ENCODE measurements around the gene TDRD12.
"Not testable (repeated sequence)": the region's sequence is repeated elsewhere in the genome, so short reads cannot be mapped to it uniquely, and the experiment has no call there.

Gene TDRD12

GRCh38 chr19:32765365-32765764 is 45.8 kb downstream of the TDRD12 start:
- H2BK120ac ChIP-seq (ENCODE audit: low read depth, low read length); H3K9ac ChIP-seq (ENCODE audit: low read length); DNase-seq; H3K79me1 ChIP-seq (replicated peaks; ENCODE audit: low read length, poor library complexity, severe bottlenecking); H2BK15ac ChIP-seq (ENCODE audit: low read depth, poor library complexity, severe bottlenecking); H3K4me2 ChIP-seq (ENCODE audit: low read length, poor library complexity, severe bottlenecking); H3K4me1 ChIP-seq (ENCODE audit: control insufficient read depth, insufficient read depth, low read depth, low read length); H3K27me3 ChIP-seq (ENCODE audit: control insufficient read depth in 1 of 2, insufficient read depth in 1 of 2, low read length in 2 of 2); H3K36me3 ChIP-seq (ENCODE audit: control insufficient read depth in 1 of 2, insufficient read depth in 2 of 2, low read depth in 1 of 2, low read length in 2 of 2); H4K91ac ChIP-seq (ENCODE audit: low read length); H2BK5ac ChIP-seq (ENCODE audit: low read depth, low read length, poor library complexity, severe bottlenecking); H3K9me3 ChIP-seq (ENCODE audit: control insufficient read depth, low read length); H2AFZ ChIP-seq (ENCODE audit: low read depth, low read length); H3K23ac ChIP-seq (ENCODE audit: low read length in 2 of 2); H2BK12ac ChIP-seq (ENCODE audit: low read length in 2 of 2); H3K27ac ChIP-seq (ENCODE audit: low read length, poor library complexity, severe bottlenecking); H4K8ac ChIP-seq (ENCODE audit: low read length); H3K18ac ChIP-seq (ENCODE audit: low read depth in 1 of 2, low read length in 2 of 2); H2AK5ac ChIP-seq (ENCODE audit: low read length, severe bottlenecking); H3K4ac ChIP-seq (ENCODE audit: low read depth in 1 of 2, low read length in 2 of 2); H3K4me3 ChIP-seq (ENCODE audit: insufficient read depth in 1 of 2, low read depth in 1 of 2, low read length in 2 of 2); H3K14ac ChIP-seq (ENCODE audit: low read length in 2 of 2): not testable (repeated sequence)
- WGBS: 100% methylated on average over 1 of the region's 5 CpGs

GRCh38 chr19:32767951-32768679 is 48.5 kb downstream of the TDRD12 start:
- DNase-seq: no peak
- H3K18ac ChIP-seq (ENCODE audit: low read depth in 1 of 2, low read length in 2 of 2): no peak overlapping the region
- peaks cover 0 to 5% of the 10 kb centered on the region in 2 experiments for H3K27me3 ChIP-seq (ENCODE audit: control insufficient read depth in 1 of 2, insufficient read depth in 1 of 2, low read length in 2 of 2)
- no peak overlapping the region for H3K14ac ChIP-seq (ENCODE audit: low read length in 2 of 2)
- no peak overlapping the region for H2BK120ac ChIP-seq (ENCODE audit: low read depth, low read length)
- WGBS: 85% methylated on average over 6 of the region's 6 CpGs
- no peak overlapping the region for H3K4me3 ChIP-seq (ENCODE audit: insufficient read depth in 1 of 2, low read depth in 1 of 2, low read length in 2 of 2)
- H4K8ac ChIP-seq (ENCODE audit: low read length): no peak overlapping the region
- no peak overlapping the region for H3K23ac ChIP-seq (ENCODE audit: low read length in 2 of 2)
- no peak overlapping the region for H3K4ac ChIP-seq (ENCODE audit: low read depth in 1 of 2, low read length in 2 of 2)
- H3K79me1 ChIP-seq (replicated peaks; ENCODE audit: low read length, poor library complexity, severe bottlenecking): no peaks in the 10 kb centered on the region
- no peak overlapping the region for H3K4me2 ChIP-seq (ENCODE audit: low read length, poor library complexity, severe bottlenecking)
- no peak overlapping the region for H3K9ac ChIP-seq (ENCODE audit: low read length)
- no peaks in the 10 kb centered on the region for H3K4me1 ChIP-seq (ENCODE audit: control insufficient read depth, insufficient read depth, low read depth, low read length)
- H3K27ac ChIP-seq (ENCODE audit: low read length, poor library complexity, severe bottlenecking): no peak overlapping the region
- H3K36me3 ChIP-seq (ENCODE audit: control insufficient read depth in 1 of 2, insufficient read depth in 2 of 2, low read depth in 1 of 2, low read length in 2 of 2): no peaks in the 10 kb centered on the region
- H4K91ac ChIP-seq (ENCODE audit: low read length): no peak overlapping the region
- no peak overlapping the region for H2BK12ac ChIP-seq (ENCODE audit: low read length in 2 of 2)
- no peak overlapping the region for H2AFZ ChIP-seq (ENCODE audit: low read depth, low read length)
- H3K9me3 ChIP-seq (ENCODE audit: control insufficient read depth, low read length): peaks cover 5% of the 10 kb centered on the region
- no peak overlapping the region for H2AK5ac ChIP-seq (ENCODE audit: low read length, severe bottlenecking)
- H2BK5ac ChIP-seq (ENCODE audit: low read depth, low read length, poor library complexity, severe bottlenecking): no peak overlapping the region
- H2BK15ac ChIP-seq (ENCODE audit: low read depth, poor library complexity, severe bottlenecking): no peak overlapping the region

GRCh38 chr19:32771596-32771995 is 52.0 kb downstream of the TDRD12 start:
- Histone ChIP-seq H3K27me3 (ENCODE audit: control insufficient read depth in 1 of 2, insufficient read depth in 1 of 2, low read length in 2 of 2) (no peaks in the 10 kb centered on the region), H3K4me1 (ENCODE audit: control insufficient read depth, insufficient read depth, low read depth, low read length) (no peaks in the 10 kb centered on the region), H3K79me1 (replicated peaks; ENCODE audit: low read length, poor library complexity, severe bottlenecking) (no peaks in the 10 kb centered on the region), H2BK12ac (ENCODE audit: low read length in 2 of 2) (no peak overlapping the region), H3K4me2 (ENCODE audit: low read length, poor library complexity, severe bottlenecking) (no peak overlapping the region), H3K9me3 (ENCODE audit: control insufficient read depth, low read length) (peaks cover 5% of the 10 kb centered on the region), H2AFZ (ENCODE audit: low read depth, low read length) (no peak overlapping the region), H4K91ac (ENCODE audit: low read length) (no peak overlapping the region), H3K18ac (ENCODE audit: low read depth in 1 of 2, low read length in 2 of 2) (no peak overlapping the region), H2BK15ac (ENCODE audit: low read depth, poor library complexity, severe bottlenecking) (no peak overlapping the region), H2AK5ac (ENCODE audit: low read length, severe bottlenecking) (no peak overlapping the region), H3K9ac (ENCODE audit: low read length) (no peak overlapping the region), H4K8ac (ENCODE audit: low read length) (no peak overlapping the region), H3K27ac (ENCODE audit: low read length, poor library complexity, severe bottlenecking) (no peak overlapping the region), H2BK120ac (ENCODE audit: low read depth, low read length) (no peak overlapping the region), H3K4ac (ENCODE audit: low read depth in 1 of 2, low read length in 2 of 2) (no peak overlapping the region), H3K23ac (ENCODE audit: low read length in 2 of 2) (no peak overlapping the region), H3K4me3 (ENCODE audit: insufficient read depth in 1 of 2, low read depth in 1 of 2, low read length in 2 of 2) (no peak overlapping the region), H3K14ac (ENCODE audit: low read length in 2 of 2) (no peak overlapping the region), H2BK5ac (ENCODE audit: low read depth, low read length, poor library complexity, severe bottlenecking) (no peak overlapping the region), H3K36me3 (ENCODE audit: control insufficient read depth in 1 of 2, insufficient read depth in 2 of 2, low read depth in 1 of 2, low read length in 2 of 2) (no peaks in the 10 kb centered on the region)
- no peak for DNase-seq
- 85% methylated on average over 4 of the region's 5 CpGs for WGBS

GRCh38 chr19:32773126-32773525 is 53.6 kb downstream of the TDRD12 start:
- WGBS: 79% methylated on average over 4 of the region's 4 CpGs
- Histone ChIP-seq H2BK120ac (ENCODE audit: low read depth, low read length) (no peak overlapping the region), H3K4me3 (ENCODE audit: insufficient read depth in 1 of 2, low read depth in 1 of 2, low read length in 2 of 2) (no peak overlapping the region), H2BK12ac (ENCODE audit: low read length in 2 of 2) (no peak overlapping the region), H4K8ac (ENCODE audit: low read length) (no peak overlapping the region), H3K9ac (ENCODE audit: low read length) (no peak overlapping the region), H3K23ac (ENCODE audit: low read length in 2 of 2) (no peak overlapping the region), H3K79me1 (replicated peaks; ENCODE audit: low read length, poor library complexity, severe bottlenecking) (no peaks in the 10 kb centered on the region), H2BK5ac (ENCODE audit: low read depth, low read length, poor library complexity, severe bottlenecking) (no peak overlapping the region), H3K4ac (ENCODE audit: low read depth in 1 of 2, low read length in 2 of 2) (no peak overlapping the region), H2AFZ (ENCODE audit: low read depth, low read length) (no peak overlapping the region), H2BK15ac (ENCODE audit: low read depth, poor library complexity, severe bottlenecking) (no peak overlapping the region), H3K4me2 (ENCODE audit: low read length, poor library complexity, severe bottlenecking) (no peak overlapping the region), H3K9me3 (ENCODE audit: control insufficient read depth, low read length) (peaks cover 5% of the 10 kb centered on the region), H3K18ac (ENCODE audit: low read depth in 1 of 2, low read length in 2 of 2) (no peak overlapping the region), H4K91ac (ENCODE audit: low read length) (no peak overlapping the region), H3K14ac (ENCODE audit: low read length in 2 of 2) (no peak overlapping the region), H3K27me3 (ENCODE audit: control insufficient read depth in 1 of 2, insufficient read depth in 1 of 2, low read length in 2 of 2) (no peaks in the 10 kb centered on the region), H2AK5ac (ENCODE audit: low read length, severe bottlenecking) (no peak overlapping the region), H3K27ac (ENCODE audit: low read length, poor library complexity, severe bottlenecking) (no peak overlapping the region), H3K36me3 (ENCODE audit: control insufficient read depth in 1 of 2, insufficient read depth in 2 of 2, low read depth in 1 of 2, low read length in 2 of 2) (no peaks in the 10 kb centered on the region), H3K4me1 (ENCODE audit: control insufficient read depth, insufficient read depth, low read depth, low read length) (no peaks in the 10 kb centered on the region)
- DNase-seq: no peak

Measured in mesenchymal stem cell (in vitro differentiated cells and primary cell).